Heart right ventricle (tissue), 16 donors: ENCODE data around the gene ATP1B1. TPM values are rescaled to one million over a fixed set of nuclear protein-coding genes. Genes with fewer than 3 reads are reported as not detected.
"Not testable (repeated sequence)": the region's sequence is repeated elsewhere in the genome, so short reads cannot be mapped to it uniquely, and the experiment has no call there.

Experiments
- ATAC-seq, 8 donors: fragments of 200-7000 bp; cut with Tn5 transposase; one replicate each; pipeline ENCODE4 v1.9.1; 2020; ENCODE audit warnings: mild to moderate bottlenecking in 8 of 8, moderate library complexity in 8 of 8, moderate number of reproducible peaks in 1 of 8
- DNase-seq, 2 donors: peaks; one replicate each; pipeline ENCODE4 v3.0.0-alpha.2; 2020
- H3K27ac ChIP-seq, 10 donors: fragments of 200-600 bp; sonication (generic) in 2 of 10; one replicate each; pipeline versions ENCODE4 v1.5.0 to v1.8.0; 2020 to 2022; ENCODE audit warnings: mild to moderate bottlenecking in 3 of 10
- H3K27me3 ChIP-seq, 7 donors: fragments of 200-600 bp; one replicate each; pipeline ENCODE4 v1.8.0; 2021 to 2022; ENCODE audit warnings: mild to moderate bottlenecking in 2 of 7
- H3K36me3 ChIP-seq, 9 donors: fragments of 200-600 bp; sonication (generic) in 1 of 9; one replicate each; pipeline versions ENCODE4 v1.5.0 to v1.8.0; 2020 to 2022; ENCODE audit warnings: mild to moderate bottlenecking in 2 of 9
- H3K4me1 ChIP-seq, 9 donors: fragments of 200-600 bp; sonication (generic) in 1 of 9; one replicate each; pipeline versions ENCODE4 v1.5.0 to v1.8.0; 2020 to 2022; ENCODE audit warnings: mild to moderate bottlenecking in 4 of 9
- H3K4me3 ChIP-seq, 10 donors: fragments of 200-600 bp; sonication (generic) in 2 of 10; one replicate each; pipeline versions ENCODE4 v1.5.0 to v1.8.0; 2020 to 2022; ENCODE audit warnings: mild to moderate bottlenecking in 7 of 10, moderate library complexity in 2 of 10
- H3K9me3 ChIP-seq, 11 donors: fragments of 200-600 bp in 10 of 11; sonication (generic) in 2 of 11; one replicate each; pipeline versions ENCODE4 v1.5.0 to v1.8.0; 2013 to 2022; ENCODE audit warnings: mild to moderate bottlenecking in 2 of 11, control low read depth in 1 of 11, moderate library complexity in 1 of 11
- CTCF ChIP-seq, 9 donors: fragments of 200-600 bp; sonication (generic) in 2 of 9; IDR thresholded peaks; one replicate each; pipeline versions ENCODE4 v1.5.0 to v1.8.0; 2021 to 2022; ENCODE audit warnings: antibody characterized with exemption in 9 of 9, mild to moderate bottlenecking in 5 of 9, moderate library complexity in 1 of 9
- WGBS, 2 donors: extraction: QIAGEN DNeasy Blood & Tissue Kit; methylation state at CpG; one replicate each; pipeline ENCODE4 v1.1.7; 2013; ENCODE audit warnings: inconsistent platforms in 1 of 2; 5-methylcytosine and 5-hydroxymethylcytosine counted together
- intact Hi-C, 10 donors: fragments of 100-400 bp; cut with DNase I; formaldehyde crosslinking; loops; one replicate each; pipeline versions ENCODE4 v1.11.1 to v1.14.2; 2022
- polyA plus RNA-seq, 2 donors: library from polyadenylated mRNA; stranded (reverse); fragments of 200-250 nt; gene quantifications; one replicate each; pipeline ENCODE4 v1.2.3, GENCODE V29; 2013
- total RNA-seq, 10 donors: library from RNA; stranded (reverse); fragmentation: NEBNext Ultra II Directional in 3 of 10; extraction: Animal tissue kit (Norgen Biotek cat#: 25700) in 3 of 10; gene quantifications; one replicate each; pipeline versions ENCODE4 v1.2.1 to v1.2.4, GENCODE V29; 2021 to 2023
- donor health status: Arrhythmogenic right ventricular cardiomyopathy.
- donor health status: ischemic (EF 13 %, LVEDD 7.1; RV severe dilation, severe dysfunction).
- donor health status: healthy with polysubstance abuse.
- donor health status: DM: no; HTN: yes; CAD: no.
- donor health status: DM: no; HTN: no; CAD: no.
- donor health status: ischemic (EF 25% LVEDD 6.9; RV normal size, moderate dysfunction).
- donor health status: ischemic (EF 25% LVEDD 5.7; RV mildly dilated, moderate dysfunction).
- donor health status: healthy.
- donor health status: DM: yes; HTN: yes; CAD: no.
- donor health status: Ischemic cardiomyopathy.
- donor health status: ischemic (EF 35%, LVEDD 5.7; RV mildly dilated, moderate dysfunction).
- donor health status: nonischemic (EF 11% LVEDD 7.7; RV severe dilation, severe dysfunction).
- donor health status: DM: yes; HTN: yes; CAD: no.
- donor health status: PGD.
- donor health status: ischemic (EF 29% LVEDD 5.4; RV normal size, mild dysfunction).
- donor health status: nonischemic (EF 23%, LVEDD 6.1; RV moderate dilation, normal function).

Gene ATP1B1
- total and polyA plus RNA-seq, 12 donors = 137 to 472 (median 268) TPM

DNA sequence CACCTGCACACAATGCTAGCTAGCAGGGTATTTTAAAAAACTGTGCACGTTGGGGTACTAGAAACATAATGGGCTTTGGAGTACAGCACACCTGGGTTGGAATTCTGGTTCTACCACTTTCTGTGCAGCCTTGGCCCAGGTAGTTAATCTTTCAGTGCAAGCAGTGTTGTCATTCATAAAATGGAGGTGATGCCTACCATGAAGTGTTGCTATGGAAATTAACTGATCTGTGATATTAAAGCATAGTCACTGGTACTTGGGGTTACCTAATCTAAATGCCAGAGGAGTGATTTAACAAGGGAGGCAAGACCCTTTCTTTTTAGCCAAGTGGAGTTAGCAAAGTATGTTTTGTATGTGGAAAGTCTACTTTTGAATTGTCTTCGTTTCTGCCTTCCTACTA, 18.0 kb downstream of the ATP1B1 start:
- no peak for TF ChIP-seq CTCF (IDR thresholded peaks at IDR 0.05)
- intact Hi-C loops = no loop called here
- Histone ChIP-seq H3K27ac (no peak overlapping the region), H3K36me3 (peaks cover 0 to 65% (median 7%) of the 10 kb centered on the region in 9 donors), H3K4me3 (no peak overlapping the region), H3K9me3 (no peaks in the 10 kb centered on the region), H3K4me1 (peaks cover 0 to 76% (median 22%) of the 10 kb centered on the region in 9 donors), H3K27me3 (no peaks in the 10 kb centered on the region)
- WGBS, 2 donors = 62 to 73% methylated on average over 2 of the region's 2 CpGs
- DNase-seq (no peak), ATAC-seq (no peak)

DNA sequence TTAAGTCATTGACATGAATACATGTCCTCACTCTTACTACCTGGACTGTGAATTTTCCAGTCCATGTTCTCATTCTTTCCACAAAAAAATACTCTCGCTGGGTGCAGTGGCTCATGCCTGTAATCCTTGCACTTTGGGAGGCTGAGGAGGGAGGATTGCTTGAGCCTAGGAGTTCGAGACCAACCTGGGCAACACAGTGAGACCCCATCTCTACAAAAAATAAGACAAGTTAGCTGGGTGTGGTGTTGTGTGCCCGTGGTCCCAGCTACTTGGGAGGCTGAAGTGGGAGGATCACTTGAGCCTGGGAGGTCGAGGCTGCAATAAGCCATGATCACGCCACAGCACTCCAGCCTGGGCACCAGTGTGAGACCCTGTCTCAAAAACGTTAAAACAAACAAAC, 19.1 kb downstream of the ATP1B1 start:
- intact Hi-C loops, ATAC-seq, H3K27me3 ChIP-seq, H3K4me3 ChIP-seq, DNase-seq, H3K27ac ChIP-seq, H3K9me3 ChIP-seq: not testable (repeated sequence)
- peaks cover 0 to 77% (median 13%) of the 10 kb centered on the region in 9 donors for H3K36me3 ChIP-seq
- H3K4me1 ChIP-seq = peaks cover 0 to 74% (median 24%) of the 10 kb centered on the region in 9 donors
- WGBS, 2 donors = 93 to 96% methylated on average over 6 of the region's 6 CpGs

GRCh38 chr1:169126335-169126734, 19.8 kb downstream of the ATP1B1 start:
- intact Hi-C loops = no loop called here
- ATAC-seq = no peak
- H3K36me3 ChIP-seq = peaks cover 0 to 81% (median 13%) of the 10 kb centered on the region in 9 donors

DNA sequence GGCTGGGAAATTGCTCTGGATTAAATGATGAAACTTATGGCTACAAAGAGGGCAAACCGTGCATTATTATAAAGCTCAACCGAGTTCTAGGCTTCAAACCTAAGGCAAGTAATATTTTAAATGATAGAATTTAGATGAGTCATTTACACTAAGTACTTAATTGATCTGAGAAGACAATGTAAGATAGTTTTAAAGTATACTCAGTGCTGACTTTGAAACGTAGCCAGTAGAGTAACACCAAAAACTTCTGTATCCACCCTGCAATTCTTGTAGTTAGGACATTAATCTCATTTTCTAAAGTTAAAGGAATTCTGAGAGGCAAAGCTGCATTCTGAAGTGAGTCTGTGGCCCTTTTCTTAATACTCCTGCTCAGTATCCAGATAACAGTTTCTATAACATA, 20.8 kb downstream of the ATP1B1 start:
- peak overlapping the region in 2 of 10 donors; percentile 7 to 11 for H3K27ac ChIP-seq
- intact Hi-C loops = no loop called here
- no peak for TF ChIP-seq CTCF (IDR thresholded peaks at IDR 0.05)
- no peak overlapping the region for H3K4me3 ChIP-seq
- 69 to 81% methylated on average over 3 of the region's 3 CpGs for WGBS, 2 donors
- no peaks in the 10 kb centered on the region for H3K27me3 ChIP-seq
- H3K9me3 ChIP-seq = no peaks in the 10 kb centered on the region
- DNase-seq (no peak), ATAC-seq (no peak)
- H3K4me1 ChIP-seq = peaks cover 0 to 66% (median 20%) of the 10 kb centered on the region in 9 donors
- H3K36me3 ChIP-seq = peaks cover 0 to 81% (median 13%) of the 10 kb centered on the region in 9 donors

More at GRCh38 chr1:169126335-169126734, 19.8 kb downstream of the ATP1B1 start:
- H3K4me3 ChIP-seq = no peak overlapping the region
- DNase-seq = no peak
- H3K4me1 ChIP-seq = peaks cover 0 to 76% (median 24%) of the 10 kb centered on the region in 9 donors
- H3K27ac ChIP-seq = no peak overlapping the region
- H3K27me3 ChIP-seq = no peaks in the 10 kb centered on the region
- TF ChIP-seq CTCF (IDR thresholded peaks at IDR 0.05) = no peak
- 80 to 88% methylated on average over 3 of the region's 3 CpGs for WGBS, 2 donors
- H3K9me3 ChIP-seq = no peaks in the 10 kb centered on the region

DNA sequence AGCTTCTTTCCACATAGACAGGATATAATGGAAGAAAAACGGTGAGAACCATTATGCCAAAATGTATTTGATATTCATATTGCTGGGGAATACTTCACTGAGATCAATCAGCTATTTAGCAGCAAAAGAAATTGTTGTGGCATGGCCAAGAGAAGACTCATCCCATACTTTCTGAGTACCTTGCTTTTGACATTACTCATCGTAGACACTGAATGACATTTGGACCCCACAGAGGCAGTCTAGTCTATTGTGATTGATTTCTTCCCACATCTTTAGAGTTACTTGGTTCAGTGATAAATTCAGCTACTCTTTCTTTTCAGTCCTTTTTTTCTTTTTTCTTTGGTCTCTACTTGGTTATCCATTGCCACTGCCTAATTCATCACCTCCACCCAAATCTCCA, 22.1 kb downstream of the ATP1B1 start:
- H3K27ac ChIP-seq = peak overlapping the region in 1 of 10 donors; percentile 4
- no peak overlapping the region for H3K4me3 ChIP-seq
- H3K27me3 ChIP-seq = no peaks in the 10 kb centered on the region
- H3K9me3 ChIP-seq = no peaks in the 10 kb centered on the region
- TF ChIP-seq CTCF (IDR thresholded peaks at IDR 0.05) = no peak
- DNase-seq (no peak), ATAC-seq (no peak)
- H3K36me3 ChIP-seq = peaks cover 0 to 93% (median 20%) of the 10 kb centered on the region in 9 donors
- intact Hi-C loops = no loop called here
- WGBS, 2 donors = 75 to 84% methylated on average over 2 of the region's 2 CpGs
- H3K4me1 ChIP-seq = peaks cover 0 to 61% (median 21%) of the 10 kb centered on the region in 9 donors
